HepG2 (cell line): Measurements from ENCODE around the gene PSMD3. TPM values are rescaled to one million over a fixed set of nuclear protein-coding genes. Genes with fewer than 3 reads are reported as not detected.

Source experiments
- ASH2L ChIP-seq: fragments of 300-600, 200-600 bp; sonication (generic); IDR thresholded peaks from 2 replicates; pipeline ENCODE4 v1.7.0; 2017; ENCODE audit warnings: low read depth, mild to moderate bottlenecking, moderate library complexity, mixed read lengths, low read length; ENCODE audit not compliant: insufficient read length
- CEBPG ChIP-seq: IDR thresholded peaks from 2 replicates; pipeline ENCODE4 v1.6.1; 2016
- DMAP1 ChIP-seq: IDR thresholded peaks from 2 replicates; pipeline ENCODE4 v1.6.1; 2016
- EP300 ChIP-seq, 3 experiments: sonication (generic) in 1 of 3; formaldehyde crosslinking in 1 of 3; IDR thresholded peaks; 2 replicates each; pipeline versions ENCODE4 v1.5.1 to v1.6.1; 2011 to 2020; ENCODE audit warnings: low read depth in 2 of 3, low read length in 2 of 3, borderline replicate concordance in 1 of 3, improper control_type of control experiment in 1 of 3, mild to moderate bottlenecking in 1 of 3, missing genetic modification reagents in 1 of 3, moderate library complexity in 1 of 3
- ERF ChIP-seq: IDR thresholded peaks from 2 replicates; pipeline ENCODE4 v1.6.1; 2018; ENCODE audit warnings: missing biosample characterization, missing genetic modification reagents
- FOSL1 ChIP-seq: sonication (generic); formaldehyde crosslinking; IDR thresholded peaks from 2 replicates; pipeline ENCODE4 v1.9.0; 2021; ENCODE audit warnings: missing genetic modification reagents, borderline replicate concordance
- GABPA ChIP-seq, 2 experiments: IDR thresholded peaks; 2 replicates each; pipeline ENCODE4 v1.6.1; 2011 to 2016; ENCODE audit warnings: low read depth in 2 of 2, low read length in 1 of 2, missing biosample characterization in 1 of 2, missing genetic modification characterization in 1 of 2
- GATAD2A ChIP-seq: IDR thresholded peaks from 2 replicates; pipeline ENCODE4 v1.6.1; 2016
- KDM2A ChIP-seq: sonication (generic); formaldehyde crosslinking; IDR thresholded peaks from 2 replicates; pipeline ENCODE4 v1.4.0; 2020; ENCODE audit warnings: low read depth, missing genetic modification reagents, borderline replicate concordance
- MAF1 ChIP-seq: sonication (generic); formaldehyde crosslinking; IDR thresholded peaks from 2 replicates; pipeline ENCODE4 v1.5.0; 2020; ENCODE audit warnings: missing genetic modification reagents, borderline replicate concordance
- MEF2D ChIP-seq: sonication (generic); formaldehyde crosslinking; IDR thresholded peaks from 2 replicates; pipeline ENCODE4 v1.5.1; 2020; ENCODE audit warnings: mild to moderate bottlenecking, missing genetic modification reagents
- NCOA1 ChIP-seq: sonication (generic); formaldehyde crosslinking; IDR thresholded peaks from 2 replicates; pipeline ENCODE4 v1.9.0; 2021; ENCODE audit warnings: missing genetic modification reagents
- RXRB ChIP-seq: IDR thresholded peaks from 2 replicates; pipeline ENCODE4 v1.6.1; 2016; ENCODE audit warnings: borderline replicate concordance, missing genetic modification reagents, missing compliant biosample characterization
- SMAD9 ChIP-seq: sonication (generic); formaldehyde crosslinking; IDR thresholded peaks from 2 replicates; pipeline ENCODE4 v1.5.1; 2020; ENCODE audit warnings: mild to moderate bottlenecking, missing genetic modification reagents
- SMARCC2 ChIP-seq: fragments of 450-650 bp; IDR thresholded peaks from 2 replicates; pipeline ENCODE4 v1.6.1; 2017; ENCODE audit warnings: antibody characterized with exemption, mild to moderate bottlenecking
- ZBTB20 ChIP-seq: sonication (generic); formaldehyde crosslinking; IDR thresholded peaks from 2 replicates; pipeline ENCODE4 v1.8.1; 2023; ENCODE audit warnings: missing genetic modification reagents, low read depth, mild to moderate bottlenecking, borderline replicate concordance
- ZNF260 ChIP-seq: sonication (generic); formaldehyde crosslinking; IDR thresholded peaks from 2 replicates; pipeline ENCODE4 v1.4.0; 2020; ENCODE audit warnings: missing genetic modification reagents, low read depth, mild to moderate bottlenecking, borderline replicate concordance
- ZNF567 ChIP-seq: sonication (generic); formaldehyde crosslinking; IDR thresholded peaks from 2 replicates; pipeline ENCODE4 v1.8.1; 2023; ENCODE audit warnings: mild to moderate bottlenecking, missing genetic modification reagents, borderline replicate concordance
- polyA plus RNA-seq, 8 experiments: library from polyadenylated mRNA; depleted of rRNA in 3 of 8; stranded (reverse) in 7 of 8; unstranded in 1 of 8; fragments of >200 nt; fragmentation: Illumina TruSeq in 4 of 8; extraction: Trizol in 4 of 8; gene quantifications; 2 replicates each; pipeline versions ENCODE4 v1.2.1 to v1.2.3, GENCODE V29; 2011 to 2016; ENCODE audit warnings: low read depth in 4 of 8, missing spikeins in 1 of 8, mixed read lengths in 1 of 8; ENCODE audit not compliant: insufficient read depth in 1 of 8
- total RNA-seq, 5 experiments: library from RNA; depleted of rRNA; stranded (reverse); fragments of >200 nt; fragmentation: Illumina TruSeq; extraction: Trizol; gene quantifications; 2 replicates each; pipeline ENCODE4 v1.2.3, GENCODE V29; 2016; ENCODE audit warnings: low read depth in 1 of 5
- TF ChIP-seq, protein P1 (sequence below): IDR thresholded peaks from 2 replicates; pipeline ENCODE4 v1.4.0; 2020; ENCODE audit warnings: mild to moderate bottlenecking, missing genetic modification reagents
- TF ChIP-seq, protein P2 (sequence below): sonication (generic); formaldehyde crosslinking; IDR thresholded peaks from 2 replicates; pipeline ENCODE4 v1.5.1; 2020; ENCODE audit warnings: mild to moderate bottlenecking, missing genetic modification reagents, moderate library complexity
- TF ChIP-seq, protein P3 (sequence below): sonication (generic); formaldehyde crosslinking; IDR thresholded peaks from 2 replicates; pipeline ENCODE4 v1.8.1; 2023; ENCODE audit warnings: missing genetic modification reagents, mild to moderate bottlenecking, borderline replicate concordance

Gene PSMD3
- total and polyA plus RNA-seq, 2 of the 13 experiments (the other 11 are each of a cell fraction or from before 2014, with no cell fraction given): 97.4 to 146 TPM

DNA sequence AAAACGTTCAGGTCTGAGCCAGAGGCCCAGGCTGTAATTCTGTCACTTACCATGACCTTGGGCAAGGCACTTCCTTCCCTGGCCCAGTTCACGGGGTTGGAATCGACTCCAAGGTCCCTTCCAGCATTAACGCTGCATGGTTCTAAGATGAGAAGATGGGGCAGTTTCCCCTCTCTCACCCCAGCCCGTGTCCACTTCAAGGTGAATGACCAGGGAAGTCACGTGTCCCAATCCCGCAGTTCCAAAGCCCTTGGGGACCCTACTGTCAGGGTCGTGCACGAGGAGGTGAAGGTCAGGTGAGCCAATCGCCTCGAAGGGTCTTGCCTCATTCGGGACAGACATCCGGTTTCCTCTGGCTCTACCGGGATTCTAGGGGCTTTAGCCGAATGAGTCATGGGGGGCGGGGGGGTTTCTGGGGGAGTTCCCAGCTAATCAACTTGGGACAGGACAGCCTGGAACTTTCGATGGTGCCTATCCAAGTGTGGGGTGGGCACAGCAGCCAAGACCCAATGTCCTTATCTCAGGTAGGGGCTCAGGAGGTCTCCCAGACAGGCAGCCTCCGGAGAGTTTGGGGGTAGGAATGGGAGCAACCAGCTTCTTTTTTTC, 33.9 kb downstream of the PSMD3 start (continued):
- TF ChIP-seq, protein P1, sequence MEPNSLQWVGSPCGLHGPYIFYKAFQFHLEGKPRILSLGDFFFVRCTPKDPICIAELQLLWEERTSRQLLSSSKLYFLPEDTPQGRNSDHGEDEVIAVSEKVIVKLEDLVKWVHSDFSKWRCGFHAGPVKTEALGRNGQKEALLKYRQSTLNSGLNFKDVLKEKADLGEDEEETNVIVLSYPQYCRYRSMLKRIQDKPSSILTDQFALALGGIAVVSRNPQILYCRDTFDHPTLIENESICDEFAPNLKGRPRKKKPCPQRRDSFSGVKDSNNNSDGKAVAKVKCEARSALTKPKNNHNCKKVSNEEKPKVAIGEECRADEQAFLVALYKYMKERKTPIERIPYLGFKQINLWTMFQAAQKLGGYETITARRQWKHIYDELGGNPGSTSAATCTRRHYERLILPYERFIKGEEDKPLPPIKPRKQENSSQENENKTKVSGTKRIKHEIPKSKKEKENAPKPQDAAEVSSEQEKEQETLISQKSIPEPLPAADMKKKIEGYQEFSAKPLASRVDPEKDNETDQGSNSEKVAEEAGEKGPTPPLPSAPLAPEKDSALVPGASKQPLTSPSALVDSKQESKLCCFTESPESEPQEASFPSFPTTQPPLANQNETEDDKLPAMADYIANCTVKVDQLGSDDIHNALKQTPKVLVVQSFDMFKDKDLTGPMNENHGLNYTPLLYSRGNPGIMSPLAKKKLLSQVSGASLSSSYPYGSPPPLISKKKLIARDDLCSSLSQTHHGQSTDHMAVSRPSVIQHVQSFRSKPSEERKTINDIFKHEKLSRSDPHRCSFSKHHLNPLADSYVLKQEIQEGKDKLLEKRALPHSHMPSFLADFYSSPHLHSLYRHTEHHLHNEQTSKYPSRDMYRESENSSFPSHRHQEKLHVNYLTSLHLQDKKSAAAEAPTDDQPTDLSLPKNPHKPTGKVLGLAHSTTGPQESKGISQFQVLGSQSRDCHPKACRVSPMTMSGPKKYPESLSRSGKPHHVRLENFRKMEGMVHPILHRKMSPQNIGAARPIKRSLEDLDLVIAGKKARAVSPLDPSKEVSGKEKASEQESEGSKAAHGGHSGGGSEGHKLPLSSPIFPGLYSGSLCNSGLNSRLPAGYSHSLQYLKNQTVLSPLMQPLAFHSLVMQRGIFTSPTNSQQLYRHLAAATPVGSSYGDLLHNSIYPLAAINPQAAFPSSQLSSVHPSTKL (CRISPR knock-in tag): peak; percentile 24; the same call in 1 of the 2 replicates
- 0 out of 2 replicates have a peak, but pooled peaks have one; percentile 22 for TF ChIP-seq ERF (CRISPR knock-in tag)
- TF ChIP-seq DMAP1 (CRISPR knock-in tag): 0 out of 2 replicates have a peak, but pooled peaks have one; percentile 4
- no peak for TF ChIP-seq SMARCC2
- peak; percentile 52; the same call in 1 of the 2 replicates for TF ChIP-seq MEF2D (CRISPR knock-in tag)
- no peak for TF ChIP-seq ZNF260
- TF ChIP-seq NCOA1 (CRISPR knock-in tag): 0 out of 2 replicates have a peak, but pooled peaks have one; percentile 19
- 0 out of 2 replicates have a peak, but pooled peaks have one; percentile 32 for TF ChIP-seq MAF1
- TF ChIP-seq, protein P2, sequence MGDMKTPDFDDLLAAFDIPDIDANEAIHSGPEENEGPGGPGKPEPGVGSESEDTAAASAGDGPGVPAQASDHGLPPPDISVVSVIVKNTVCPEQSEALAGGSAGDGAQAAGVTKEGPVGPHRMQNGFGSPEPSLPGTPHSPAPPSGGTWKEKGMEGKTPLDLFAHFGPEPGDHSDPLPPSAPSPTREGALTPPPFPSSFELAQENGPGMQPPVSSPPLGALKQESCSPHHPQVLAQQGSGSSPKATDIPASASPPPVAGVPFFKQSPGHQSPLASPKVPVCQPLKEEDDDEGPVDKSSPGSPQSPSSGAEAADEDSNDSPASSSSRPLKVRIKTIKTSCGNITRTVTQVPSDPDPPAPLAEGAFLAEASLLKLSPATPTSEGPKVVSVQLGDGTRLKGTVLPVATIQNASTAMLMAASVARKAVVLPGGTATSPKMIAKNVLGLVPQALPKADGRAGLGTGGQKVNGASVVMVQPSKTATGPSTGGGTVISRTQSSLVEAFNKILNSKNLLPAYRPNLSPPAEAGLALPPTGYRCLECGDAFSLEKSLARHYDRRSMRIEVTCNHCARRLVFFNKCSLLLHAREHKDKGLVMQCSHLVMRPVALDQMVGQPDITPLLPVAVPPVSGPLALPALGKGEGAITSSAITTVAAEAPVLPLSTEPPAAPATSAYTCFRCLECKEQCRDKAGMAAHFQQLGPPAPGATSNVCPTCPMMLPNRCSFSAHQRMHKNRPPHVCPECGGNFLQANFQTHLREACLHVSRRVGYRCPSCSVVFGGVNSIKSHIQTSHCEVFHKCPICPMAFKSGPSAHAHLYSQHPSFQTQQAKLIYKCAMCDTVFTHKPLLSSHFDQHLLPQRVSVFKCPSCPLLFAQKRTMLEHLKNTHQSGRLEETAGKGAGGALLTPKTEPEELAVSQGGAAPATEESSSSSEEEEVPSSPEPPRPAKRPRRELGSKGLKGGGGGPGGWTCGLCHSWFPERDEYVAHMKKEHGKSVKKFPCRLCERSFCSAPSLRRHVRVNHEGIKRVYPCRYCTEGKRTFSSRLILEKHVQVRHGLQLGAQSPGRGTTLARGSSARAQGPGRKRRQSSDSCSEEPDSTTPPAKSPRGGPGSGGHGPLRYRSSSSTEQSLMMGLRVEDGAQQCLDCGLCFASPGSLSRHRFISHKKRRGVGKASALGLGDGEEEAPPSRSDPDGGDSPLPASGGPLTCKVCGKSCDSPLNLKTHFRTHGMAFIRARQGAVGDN (CRISPR knock-in tag): 0 out of 2 replicates have a peak, but pooled peaks have one; percentile 28
- peak; percentile 41; the same call in 1 of the 2 replicates for TF ChIP-seq ZBTB20 (CRISPR knock-in tag)
- TF ChIP-seq GABPA (IDR thresholded peaks at IDR 0.05; ENCODE audit: low read depth, low read length): 0 out of 2 replicates have a peak, but pooled peaks have one; percentile 20
- peak; percentile 56; the same call in 1 of the 2 replicates for TF ChIP-seq GABPA (CRISPR knock-in tag; IDR thresholded peaks at IDR 0.05; ENCODE audit: low read depth)
- peak; percentile 44; the same call in 1 of the 2 replicates for TF ChIP-seq FOSL1 (CRISPR knock-in tag)
- TF ChIP-seq ZNF567 (CRISPR knock-in tag): 0 out of 2 replicates have a peak, but pooled peaks have one; percentile 2
- peak; percentile 50 for TF ChIP-seq GATAD2A (CRISPR knock-in tag)
- TF ChIP-seq, protein P3, sequence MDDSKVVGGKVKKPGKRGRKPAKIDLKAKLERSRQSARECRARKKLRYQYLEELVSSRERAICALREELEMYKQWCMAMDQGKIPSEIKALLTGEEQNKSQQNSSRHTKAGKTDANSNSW (CRISPR knock-in tag): 0 out of 2 replicates have a peak, but pooled peaks have one; percentile 2
- TF ChIP-seq SMAD9 (CRISPR knock-in tag): no peak
- peak; percentile 53 for TF ChIP-seq RXRB
- peak; percentile 24; the same call in 1 of the 2 replicates for TF ChIP-seq CEBPG
- TF ChIP-seq EP300 (IDR thresholded peaks at IDR 0.05; ENCODE audit: low read depth in 2 of 2, low read length in 2 of 2): peak in 1 of 2 experiments; percentile 10; a peak in 1 of 4 replicates
- TF ChIP-seq EP300 (CRISPR knock-in tag; IDR thresholded peaks at IDR 0.05; ENCODE audit: borderline replicate concordance): no peak
- TF ChIP-seq ASH2L: no peak
- TF ChIP-seq KDM2A (CRISPR knock-in tag): peak; percentile 66; the same call in 1 of the 2 replicates
